HepG2 (cell line): ENCODE data around the gene TRIM28. TPM values are rescaled to one million over a fixed set of nuclear protein-coding genes. Genes with fewer than 3 reads are reported as not detected.

Experiments used
- ATM ChIP-seq: fragments of 450-650 bp; IDR thresholded peaks from 2 replicates; pipeline ENCODE4 v1.7.1; 2017; ENCODE audit warnings: mild to moderate bottlenecking, borderline replicate concordance
- ELF3 ChIP-seq: IDR thresholded peaks from 2 replicates; pipeline ENCODE4 v1.6.1; 2016; ENCODE audit warnings: missing genetic modification reagents, missing compliant biosample characterization
- EZH2 ChIP-seq: conservative IDR thresholded peaks from 2 replicates; pipeline ENCODE4 v1.6.1; 2012; ENCODE audit warnings: mild to moderate bottlenecking, low read depth, low read length, moderate library complexity
- FIP1L1 ChIP-seq: fragments of 200-400 bp; formaldehyde crosslinking; IDR thresholded peaks from 2 replicates; pipeline ENCODE4 v1.6.1; 2018; ENCODE audit warnings: low read depth, mild to moderate bottlenecking, low read length, moderate library complexity, borderline replicate concordance; ENCODE audit not compliant: insufficient read depth
- FOXA3 ChIP-seq: IDR thresholded peaks from 2 replicates; pipeline ENCODE4 v1.6.1; 2016; ENCODE audit warnings: missing genetic modification reagents, missing compliant biosample characterization
- FOXC1 ChIP-seq: sonication (generic); formaldehyde crosslinking; IDR thresholded peaks from 2 replicates; pipeline ENCODE4 v1.8.0; 2022; ENCODE audit warnings: mild to moderate bottlenecking, missing genetic modification reagents, borderline replicate concordance
- HDAC6 ChIP-seq: fragments of 200-600 bp; sonication (generic); IDR thresholded peaks from 2 replicates; pipeline ENCODE4 v1.7.0; 2017; ENCODE audit warnings: mild to moderate bottlenecking, antibody characterized with exemption, low read length, low read depth
- IRF2 ChIP-seq: IDR thresholded peaks from 2 replicates; pipeline ENCODE4 v1.6.1; 2018; ENCODE audit warnings: missing genetic modification reagents, missing compliant biosample characterization
- KLF9 ChIP-seq: IDR thresholded peaks from 2 replicates; pipeline ENCODE4 v1.6.1; 2016; ENCODE audit warnings: low read depth
- NCOA1 ChIP-seq: sonication (generic); formaldehyde crosslinking; IDR thresholded peaks from 2 replicates; pipeline ENCODE4 v1.9.0; 2021; ENCODE audit warnings: missing genetic modification reagents
- NKX3-1 ChIP-seq: sonication (generic); formaldehyde crosslinking; IDR thresholded peaks from 2 replicates; pipeline ENCODE4 v1.5.0; 2020; ENCODE audit warnings: missing genetic modification reagents
- SMARCC2 ChIP-seq: fragments of 450-650 bp; IDR thresholded peaks from 2 replicates; pipeline ENCODE4 v1.6.1; 2017; ENCODE audit warnings: antibody characterized with exemption, mild to moderate bottlenecking
- THAP11 ChIP-seq: IDR thresholded peaks from 2 replicates; pipeline ENCODE4 v1.6.1; 2016; ENCODE audit warnings: missing biosample characterization, missing genetic modification reagents
- U2AF1 ChIP-seq: fragments of 200-400 bp; formaldehyde crosslinking; optimal IDR thresholded peaks from 2 replicates; pipeline ENCODE3; 2017; ENCODE audit warnings: mild to moderate bottlenecking, low read depth, low read length
- ZNF20 ChIP-seq: sonication (generic); formaldehyde crosslinking; IDR thresholded peaks from 2 replicates; pipeline ENCODE4 v1.4.0; 2020; ENCODE audit warnings: mild to moderate bottlenecking, moderate library complexity, missing genetic modification reagents
- ZNF317 ChIP-seq: sonication (generic); formaldehyde crosslinking; IDR thresholded peaks from 2 replicates; pipeline ENCODE4 v1.5.0; 2020; ENCODE audit warnings: mild to moderate bottlenecking, missing genetic modification reagents
- ZNF501 ChIP-seq: sonication (generic); formaldehyde crosslinking; IDR thresholded peaks from 2 replicates; pipeline ENCODE4 v1.5.1; 2020; ENCODE audit warnings: mild to moderate bottlenecking, moderate library complexity, missing genetic modification reagents
- ZNF547 ChIP-seq: sonication (generic); formaldehyde crosslinking; IDR thresholded peaks from 2 replicates; pipeline ENCODE4 v1.5.1; 2020; ENCODE audit warnings: mild to moderate bottlenecking, missing genetic modification reagents
- ZNF558 ChIP-seq: sonication (generic); formaldehyde crosslinking; IDR thresholded peaks from 2 replicates; pipeline ENCODE4 v1.9.0; 2022; ENCODE audit warnings: mild to moderate bottlenecking, missing genetic modification reagents, borderline replicate concordance
- ZNF670 ChIP-seq: sonication (generic); formaldehyde crosslinking; IDR thresholded peaks from 2 replicates; pipeline ENCODE4 v1.8.0; 2022; ENCODE audit warnings: mild to moderate bottlenecking, missing genetic modification reagents, borderline replicate concordance
- polyA plus RNA-seq, 8 experiments: library from polyadenylated mRNA; depleted of rRNA in 3 of 8; stranded (reverse) in 7 of 8; unstranded in 1 of 8; fragments of >200 nt; fragmentation: Illumina TruSeq in 4 of 8; extraction: Trizol in 4 of 8; gene quantifications; 2 replicates each; pipeline versions ENCODE4 v1.2.1 to v1.2.3, GENCODE V29; 2011 to 2016; ENCODE audit warnings: low read depth in 4 of 8, missing spikeins in 1 of 8, mixed read lengths in 1 of 8; ENCODE audit not compliant: insufficient read depth in 1 of 8
- total RNA-seq, 5 experiments: library from RNA; depleted of rRNA; stranded (reverse); fragments of >200 nt; fragmentation: Illumina TruSeq; extraction: Trizol; gene quantifications; 2 replicates each; pipeline ENCODE4 v1.2.3, GENCODE V29; 2016; ENCODE audit warnings: low read depth in 1 of 5
- TF ChIP-seq, protein P1 (sequence below): IDR thresholded peaks from 2 replicates; pipeline ENCODE4 v1.6.1; 2016; ENCODE audit warnings: low read depth
- TF ChIP-seq, protein P2 (sequence below): sonication (generic); formaldehyde crosslinking; IDR thresholded peaks from 2 replicates; pipeline ENCODE4 v1.4.0; 2020; ENCODE audit warnings: mild to moderate bottlenecking, missing genetic modification reagents
- TF ChIP-seq, protein P3 (sequence below): sonication (generic); formaldehyde crosslinking; IDR thresholded peaks from 2 replicates; pipeline ENCODE4 v1.4.0; 2020; ENCODE audit warnings: missing genetic modification reagents, borderline replicate concordance

Gene TRIM28
- total and polyA plus RNA-seq, 2 of the 13 experiments (the other 11 are each of a cell fraction or from before 2014, with no cell fraction given) = 361 to 439 TPM

DNA sequence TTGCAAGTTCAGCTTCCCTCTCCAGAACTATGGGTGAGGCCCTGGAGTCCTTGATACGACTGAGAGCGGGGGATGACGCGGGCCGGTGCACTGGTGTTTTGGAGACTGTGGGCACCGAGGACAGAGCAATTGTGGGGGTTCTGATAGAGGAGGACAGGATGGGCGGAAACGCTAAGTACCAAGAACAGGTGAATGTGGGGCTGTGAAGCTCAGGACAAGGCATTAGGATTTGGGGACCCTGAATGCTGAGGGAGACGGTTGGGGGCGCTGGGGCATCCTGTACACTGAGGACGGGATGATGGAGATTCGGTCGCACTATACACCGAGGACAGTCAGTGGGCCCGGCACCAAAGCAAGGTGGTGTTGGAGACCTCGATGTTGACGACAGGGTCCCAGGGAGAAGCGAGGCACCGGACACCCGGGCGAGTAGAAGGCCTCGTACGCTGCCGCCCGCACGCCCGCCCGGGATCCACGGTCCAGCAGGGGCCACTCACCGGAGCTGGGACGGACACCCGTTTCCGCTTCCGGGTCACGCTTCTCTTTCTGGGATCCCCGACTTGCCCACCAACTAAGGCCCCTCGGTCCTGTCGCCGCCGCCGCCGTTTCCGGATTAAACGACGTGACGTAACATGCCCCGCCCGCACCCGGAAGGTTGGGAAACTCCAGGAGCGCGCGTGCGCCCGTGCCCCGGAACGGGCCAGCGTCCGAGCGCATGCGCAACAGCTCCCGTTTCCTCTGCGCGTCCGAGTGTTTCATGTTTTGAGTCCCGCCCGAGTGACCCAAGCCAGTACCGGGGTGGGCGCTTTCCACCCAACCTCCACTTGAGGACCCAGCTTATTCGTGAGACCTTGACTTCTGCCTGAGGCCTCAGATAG lies 10.9 kb downstream of the TRIM28 start, which contains the start of gene CHMP2A (continued):
- no peak for TF ChIP-seq HDAC6
- TF ChIP-seq, protein P1, sequence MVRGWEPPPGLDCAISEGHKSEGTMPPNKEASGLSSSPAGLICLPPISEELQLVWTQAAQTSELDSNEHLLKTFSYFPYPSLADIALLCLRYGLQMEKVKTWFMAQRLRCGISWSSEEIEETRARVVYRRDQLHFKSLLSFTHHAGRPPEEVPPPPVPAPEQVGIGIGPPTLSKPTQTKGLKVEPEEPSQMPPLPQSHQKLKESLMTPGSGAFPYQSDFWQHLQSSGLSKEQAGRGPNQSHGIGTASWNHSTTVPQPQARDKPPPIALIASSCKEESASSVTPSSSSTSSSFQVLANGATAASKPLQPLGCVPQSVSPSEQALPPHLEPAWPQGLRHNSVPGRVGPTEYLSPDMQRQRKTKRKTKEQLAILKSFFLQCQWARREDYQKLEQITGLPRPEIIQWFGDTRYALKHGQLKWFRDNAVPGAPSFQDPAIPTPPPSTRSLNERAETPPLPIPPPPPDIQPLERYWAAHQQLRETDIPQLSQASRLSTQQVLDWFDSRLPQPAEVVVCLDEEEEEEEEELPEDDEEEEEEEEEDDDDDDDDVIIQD (CRISPR knock-in tag) = no peak
- TF ChIP-seq ZNF670 (CRISPR knock-in tag) = no peak
- no peak for TF ChIP-seq EZH2
- TF ChIP-seq ZNF20 (CRISPR knock-in tag) = no peak
- TF ChIP-seq NKX3-1 (CRISPR knock-in tag) = no peak
- TF ChIP-seq KLF9 = no peak
- TF ChIP-seq FOXA3 = peak; percentile 42
- TF ChIP-seq THAP11 (CRISPR knock-in tag) = peak; percentile 90
- TF ChIP-seq FIP1L1 = no peak
- TF ChIP-seq SMARCC2 = no peak
- peak; percentile 43; the same call in 1 of the 2 replicates for TF ChIP-seq ZNF501 (CRISPR knock-in tag)
- TF ChIP-seq ZNF547 (CRISPR knock-in tag) = no peak
- TF ChIP-seq, protein P2, sequence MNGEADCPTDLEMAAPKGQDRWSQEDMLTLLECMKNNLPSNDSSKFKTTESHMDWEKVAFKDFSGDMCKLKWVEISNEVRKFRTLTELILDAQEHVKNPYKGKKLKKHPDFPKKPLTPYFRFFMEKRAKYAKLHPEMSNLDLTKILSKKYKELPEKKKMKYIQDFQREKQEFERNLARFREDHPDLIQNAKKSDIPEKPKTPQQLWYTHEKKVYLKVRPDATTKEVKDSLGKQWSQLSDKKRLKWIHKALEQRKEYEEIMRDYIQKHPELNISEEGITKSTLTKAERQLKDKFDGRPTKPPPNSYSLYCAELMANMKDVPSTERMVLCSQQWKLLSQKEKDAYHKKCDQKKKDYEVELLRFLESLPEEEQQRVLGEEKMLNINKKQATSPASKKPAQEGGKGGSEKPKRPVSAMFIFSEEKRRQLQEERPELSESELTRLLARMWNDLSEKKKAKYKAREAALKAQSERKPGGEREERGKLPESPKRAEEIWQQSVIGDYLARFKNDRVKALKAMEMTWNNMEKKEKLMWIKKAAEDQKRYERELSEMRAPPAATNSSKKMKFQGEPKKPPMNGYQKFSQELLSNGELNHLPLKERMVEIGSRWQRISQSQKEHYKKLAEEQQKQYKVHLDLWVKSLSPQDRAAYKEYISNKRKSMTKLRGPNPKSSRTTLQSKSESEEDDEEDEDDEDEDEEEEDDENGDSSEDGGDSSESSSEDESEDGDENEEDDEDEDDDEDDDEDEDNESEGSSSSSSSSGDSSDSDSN = peak; percentile 68
- peak; percentile 64; the same call in 1 of the 2 replicates for TF ChIP-seq IRF2
- no peak for TF ChIP-seq ZNF558 (CRISPR knock-in tag)
- TF ChIP-seq FOXC1 (CRISPR knock-in tag) = no peak
- TF ChIP-seq, protein P3, sequence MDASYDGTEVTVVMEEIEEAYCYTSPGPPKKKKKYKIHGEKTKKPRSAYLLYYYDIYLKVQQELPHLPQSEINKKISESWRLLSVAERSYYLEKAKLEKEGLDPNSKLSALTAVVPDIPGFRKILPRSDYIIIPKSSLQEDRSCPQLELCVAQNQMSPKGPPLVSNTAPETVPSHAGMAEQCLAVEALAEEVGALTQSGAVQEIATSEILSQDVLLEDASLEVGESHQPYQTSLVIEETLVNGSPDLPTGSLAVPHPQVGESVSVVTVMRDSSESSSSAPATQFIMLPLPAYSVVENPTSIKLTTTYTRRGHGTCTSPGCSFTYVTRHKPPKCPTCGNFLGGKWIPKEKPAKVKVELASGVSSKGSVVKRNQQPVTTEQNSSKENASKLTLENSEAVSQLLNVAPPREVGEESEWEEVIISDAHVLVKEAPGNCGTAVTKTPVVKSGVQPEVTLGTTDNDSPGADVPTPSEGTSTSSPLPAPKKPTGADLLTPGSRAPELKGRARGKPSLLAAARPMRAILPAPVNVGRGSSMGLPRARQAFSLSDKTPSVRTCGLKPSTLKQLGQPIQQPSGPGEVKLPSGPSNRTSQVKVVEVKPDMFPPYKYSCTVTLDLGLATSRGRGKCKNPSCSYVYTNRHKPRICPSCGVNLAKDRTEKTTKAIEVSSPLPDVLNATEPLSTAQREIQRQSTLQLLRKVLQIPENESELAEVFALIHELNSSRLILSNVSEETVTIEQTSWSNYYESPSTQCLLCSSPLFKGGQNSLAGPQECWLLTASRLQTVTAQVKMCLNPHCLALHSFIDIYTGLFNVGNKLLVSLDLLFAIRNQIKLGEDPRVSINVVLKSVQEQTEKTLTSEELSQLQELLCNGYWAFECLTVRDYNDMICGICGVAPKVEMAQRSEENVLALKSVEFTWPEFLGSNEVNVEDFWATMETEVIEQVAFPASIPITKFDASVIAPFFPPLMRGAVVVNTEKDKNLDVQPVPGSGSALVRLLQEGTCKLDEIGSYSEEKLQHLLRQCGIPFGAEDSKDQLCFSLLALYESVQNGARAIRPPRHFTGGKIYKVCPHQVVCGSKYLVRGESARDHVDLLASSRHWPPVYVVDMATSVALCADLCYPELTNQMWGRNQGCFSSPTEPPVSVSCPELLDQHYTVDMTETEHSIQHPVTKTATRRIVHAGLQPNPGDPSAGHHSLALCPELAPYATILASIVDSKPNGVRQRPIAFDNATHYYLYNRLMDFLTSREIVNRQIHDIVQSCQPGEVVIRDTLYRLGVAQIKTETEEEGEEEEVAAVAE = no peak
- no peak for TF ChIP-seq U2AF1
- no peak for TF ChIP-seq NCOA1
- peak; percentile 45; the same call in 1 of the 2 replicates for TF ChIP-seq ELF3 (CRISPR knock-in tag)
- TF ChIP-seq ZNF317 (CRISPR knock-in tag) = no peak
- TF ChIP-seq ATM = no peak
